ENCODE data around the gene OPTC.

DNA sequence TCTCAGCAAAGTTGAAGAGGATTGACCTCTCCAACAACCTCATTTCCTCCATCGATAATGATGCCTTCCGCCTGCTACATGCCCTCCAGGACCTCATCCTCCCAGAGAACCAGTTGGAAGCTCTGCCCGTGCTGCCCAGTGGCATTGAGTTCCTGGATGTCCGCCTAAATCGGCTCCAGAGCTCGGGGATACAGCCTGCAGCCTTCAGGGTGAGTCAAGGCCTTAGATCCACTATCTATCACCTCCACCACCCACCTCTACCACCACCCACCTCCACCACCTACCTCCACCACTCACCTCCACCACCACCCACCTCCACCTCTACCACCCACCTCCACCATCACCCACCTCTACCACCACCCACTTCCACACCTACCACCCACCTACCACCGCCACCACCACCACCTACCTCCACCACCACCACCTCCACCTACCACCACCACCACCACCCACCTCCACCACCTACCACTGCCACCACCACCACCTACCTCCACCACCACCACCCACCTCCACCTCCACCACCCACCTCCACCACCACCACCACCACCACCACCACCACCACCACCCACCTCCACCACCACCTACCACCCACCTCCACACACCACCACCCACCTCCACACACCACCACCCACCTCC, 5.8 kb downstream of the OPTC start:
- TF ChIP-seq POLR2A (IDR thresholded peaks at IDR 0.05; ENCODE audit: borderline replicate concordance, extremely low read depth, insufficient read depth, insufficient read length) (no peak), EGR1 (IDR thresholded peaks at IDR 0.05; ENCODE audit: low read depth) (no peak), SP1 (IDR thresholded peaks at IDR 0.05; ENCODE audit: low read depth) (no peak)
- TF ChIP-seq, protein P1, sequence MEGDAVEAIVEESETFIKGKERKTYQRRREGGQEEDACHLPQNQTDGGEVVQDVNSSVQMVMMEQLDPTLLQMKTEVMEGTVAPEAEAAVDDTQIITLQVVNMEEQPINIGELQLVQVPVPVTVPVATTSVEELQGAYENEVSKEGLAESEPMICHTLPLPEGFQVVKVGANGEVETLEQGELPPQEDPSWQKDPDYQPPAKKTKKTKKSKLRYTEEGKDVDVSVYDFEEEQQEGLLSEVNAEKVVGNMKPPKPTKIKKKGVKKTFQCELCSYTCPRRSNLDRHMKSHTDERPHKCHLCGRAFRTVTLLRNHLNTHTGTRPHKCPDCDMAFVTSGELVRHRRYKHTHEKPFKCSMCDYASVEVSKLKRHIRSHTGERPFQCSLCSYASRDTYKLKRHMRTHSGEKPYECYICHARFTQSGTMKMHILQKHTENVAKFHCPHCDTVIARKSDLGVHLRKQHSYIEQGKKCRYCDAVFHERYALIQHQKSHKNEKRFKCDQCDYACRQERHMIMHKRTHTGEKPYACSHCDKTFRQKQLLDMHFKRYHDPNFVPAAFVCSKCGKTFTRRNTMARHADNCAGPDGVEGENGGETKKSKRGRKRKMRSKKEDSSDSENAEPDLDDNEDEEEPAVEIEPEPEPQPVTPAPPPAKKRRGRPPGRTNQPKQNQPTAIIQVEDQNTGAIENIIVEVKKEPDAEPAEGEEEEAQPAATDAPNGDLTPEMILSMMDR (IDR thresholded peaks at IDR 0.05 in 2 of 3, conservative IDR thresholded peaks at IDR 0.05 in 1 of 3; ENCODE audit: borderline replicate concordance in 1 of 3, insufficient read depth in 1 of 3, low read depth in 2 of 3, low read length in 2 of 3), result no peak
